PC-9 (cell line): ENCODE results near the gene DMXL1. TPM values are rescaled to one million over a fixed set of nuclear protein-coding genes. Genes with fewer than 3 reads are reported as not detected.

Source experiments
- BruUV-seq: library from RNA; stranded (reverse); fragments of 400-500 nt; replicated peaks from 2 replicates; lab custom pipeline; 2021; lab: Mats Ljungman, UMichigan
- CTCF ChIA-PET: fragments of 300-600 bp; sonication (Branson Sonifier 250); formaldehyde crosslinking; loops from one replicate; lab custom pipeline; 2022; ENCODE audit warnings: antibody characterized with exemption; lab: Charles Lee
- POLR2A ChIA-PET: fragments of 300-600 bp; sonication (Branson Sonifier 250); formaldehyde crosslinking; loops from one replicate; lab custom pipeline; 2022; ENCODE audit warnings: antibody characterized with exemption; ENCODE audit not compliant: unreplicated experiment; lab: Charles Lee
- DNase-seq, 2 experiments: peaks; one replicate each; pipeline versions ENCODE4 v3.0.0 to v3.0.0-alpha.2; 2015 to 2022; ENCODE audit warnings: mixed read lengths in 1 of 2
- H2AFZ ChIP-seq: fragments of 200-600 bp; sonication (generic); 2 replicates; pipeline ENCODE4 v1.8.1; 2017; ENCODE audit warnings: antibody characterized with exemption
- H3F3A ChIP-seq: fragments of 200-600 bp; sonication (generic); 2 replicates; pipeline ENCODE4 v1.8.1; 2017; ENCODE audit warnings: antibody characterized with exemption, mild to moderate bottlenecking, low read depth; ENCODE audit not compliant: insufficient read depth
- H3K27ac ChIP-seq: fragments of 200-600 bp; sonication (generic); 2 replicates; pipeline ENCODE4 v1.6.1; 2016; ENCODE audit warnings: mixed run types
- H3K27me3 ChIP-seq: fragments of 200-600 bp; sonication (generic); 2 replicates; pipeline ENCODE4 v1.6.1; 2016; ENCODE audit warnings: low read depth, mixed run types; ENCODE audit not compliant: insufficient read depth
- H3K36me3 ChIP-seq: fragments of 200-600 bp; sonication (generic); 2 replicates; pipeline ENCODE4 v1.6.1; 2016; ENCODE audit warnings: low read depth, mixed run types
- H3K4me1 ChIP-seq: fragments of 200-600 bp; sonication (generic); replicated peaks from 2 replicates; pipeline ENCODE4 v1.6.1; 2016; ENCODE audit warnings: mixed run types; ENCODE audit not compliant: insufficient read depth
- H3K4me2 ChIP-seq: fragments of 200-600 bp; sonication (generic); 2 replicates; pipeline ENCODE4 v1.6.1; 2017; ENCODE audit warnings: mixed run types
- H3K4me3 ChIP-seq: fragments of 200-600 bp; sonication (generic); 2 replicates; pipeline ENCODE4 v1.6.1; 2016; ENCODE audit warnings: mixed run types
- H3K79me2 ChIP-seq: fragments of 200-600 bp; sonication (generic); 2 replicates; pipeline ENCODE4 v1.6.1; 2017; ENCODE audit warnings: low read depth, mixed run types
- H3K9me2 ChIP-seq: fragments of 200-600 bp; sonication (generic); 2 replicates; pipeline ENCODE4 v1.8.1; 2017; ENCODE audit warnings: mild to moderate bottlenecking; ENCODE audit not compliant: insufficient read depth
- H3K9me3 ChIP-seq: fragments of 200-600 bp; sonication (generic); 2 replicates; pipeline ENCODE4 v1.8.1; 2016; ENCODE audit warnings: low read depth; ENCODE audit not compliant: insufficient read depth
- H4K20me1 ChIP-seq: fragments of 200-600 bp; sonication (generic); 2 replicates; pipeline ENCODE4 v1.8.1; 2017; ENCODE audit not compliant: insufficient read depth
- EZH2 ChIP-seq: fragments of 200-600 bp; sonication (generic); IDR thresholded peaks from 2 replicates; pipeline ENCODE4 v1.8.0; 2017; ENCODE audit warnings: antibody characterized with exemption, low read depth
- intact Hi-C: fragments of 100-400 bp; cut with micrococcal nuclease; formaldehyde crosslinking; loops from one replicate; pipeline ENCODE4 v1.10.0; 2022; ENCODE audit not compliant: unreplicated experiment
- total RNA-seq: library from RNA; stranded (reverse); gene quantifications from 2 replicates; pipeline ENCODE4 v1.2.3, GENCODE V29; 2021
- TF ChIP-seq, protein P1 (sequence below): fragments of 200-600 bp; sonication (generic); conservative IDR thresholded peaks from 2 replicates; pipeline ENCODE4 v1.6.1; 2017; ENCODE audit warnings: mixed run types, antibody characterized with exemption, mild to moderate bottlenecking, moderate library complexity

The DMXL1 gene
- total RNA-seq, 1 experiment from 2014 or later: 27.3 TPM

DNA sequence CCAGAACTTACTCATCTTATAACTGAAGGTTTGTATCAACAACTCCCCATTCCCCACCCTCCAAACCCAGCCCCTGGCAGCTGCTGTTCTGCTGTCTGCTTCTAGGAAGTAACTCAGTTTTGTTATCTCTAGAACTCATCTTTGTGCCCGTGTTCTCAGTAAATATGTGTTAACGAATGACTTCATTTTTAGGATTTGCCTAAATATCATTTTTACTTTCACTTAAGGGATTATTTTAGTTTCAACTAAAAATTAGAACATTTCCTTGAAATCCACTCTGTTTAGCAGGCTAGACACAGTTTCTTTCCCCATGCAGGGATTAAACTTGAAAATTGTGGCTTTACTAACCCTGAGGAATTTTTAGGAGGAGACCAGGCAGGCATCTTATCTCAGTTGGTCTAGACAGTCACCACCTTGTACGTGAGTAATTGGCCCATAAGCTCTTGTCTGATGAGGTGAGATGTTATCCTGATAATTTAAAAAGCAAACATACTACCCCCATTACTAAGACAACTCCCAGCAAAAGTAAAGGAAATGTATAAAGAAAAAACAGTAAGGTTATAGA, 216.7 kb downstream of the DMXL1 start:
- Histone ChIP-seq H3K4me1 (peaks cover 50% of the 10 kb centered on the region), H3K9me2 (no peaks in the 10 kb centered on the region), H3K79me2 (peaks cover 20% of the 10 kb centered on the region; the same call in 1 of the 2 replicates), H2AFZ (peak overlapping the region; percentile 56; the same call in 1 of the 2 replicates), H3K27me3 (no peaks in the 10 kb centered on the region), H4K20me1 (no peaks in the 10 kb centered on the region), H3K27ac (peak overlapping the region; percentile 75), H3K4me3 (peak overlapping the region; percentile 43; the same call in 1 of the 2 replicates), H3F3A (peaks cover 26% of the 10 kb centered on the region), H3K4me2 (peak overlapping the region; percentile 76), H3K36me3 (no peaks in the 10 kb centered on the region), H3K9me3 (0 out of 2 replicates have a peak, but pooled peaks cover 3% of the 10 kb centered on the region)
- BruUV-seq: no TSS peak
- intact Hi-C loops: loop anchor here (1.0 to 5.0 kb wide), 3 partner anchors 13 to 35 kb away; no protein-coding TSS in a partner anchor
- peak; percentile 32 to 91 for DNase-seq
- TF ChIP-seq, protein P1, sequence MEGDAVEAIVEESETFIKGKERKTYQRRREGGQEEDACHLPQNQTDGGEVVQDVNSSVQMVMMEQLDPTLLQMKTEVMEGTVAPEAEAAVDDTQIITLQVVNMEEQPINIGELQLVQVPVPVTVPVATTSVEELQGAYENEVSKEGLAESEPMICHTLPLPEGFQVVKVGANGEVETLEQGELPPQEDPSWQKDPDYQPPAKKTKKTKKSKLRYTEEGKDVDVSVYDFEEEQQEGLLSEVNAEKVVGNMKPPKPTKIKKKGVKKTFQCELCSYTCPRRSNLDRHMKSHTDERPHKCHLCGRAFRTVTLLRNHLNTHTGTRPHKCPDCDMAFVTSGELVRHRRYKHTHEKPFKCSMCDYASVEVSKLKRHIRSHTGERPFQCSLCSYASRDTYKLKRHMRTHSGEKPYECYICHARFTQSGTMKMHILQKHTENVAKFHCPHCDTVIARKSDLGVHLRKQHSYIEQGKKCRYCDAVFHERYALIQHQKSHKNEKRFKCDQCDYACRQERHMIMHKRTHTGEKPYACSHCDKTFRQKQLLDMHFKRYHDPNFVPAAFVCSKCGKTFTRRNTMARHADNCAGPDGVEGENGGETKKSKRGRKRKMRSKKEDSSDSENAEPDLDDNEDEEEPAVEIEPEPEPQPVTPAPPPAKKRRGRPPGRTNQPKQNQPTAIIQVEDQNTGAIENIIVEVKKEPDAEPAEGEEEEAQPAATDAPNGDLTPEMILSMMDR: no peak
- no peak for TF ChIP-seq EZH2
- ChIA-PET POLR2A (interaction anchor here (0.6 to 0.9 kb wide), 4 partner anchors 13 to 135 kb away, joined by 3 to 6 read pairs (median 4); no protein-coding TSS in a partner anchor), CTCF (no interaction called here)

DNA sequence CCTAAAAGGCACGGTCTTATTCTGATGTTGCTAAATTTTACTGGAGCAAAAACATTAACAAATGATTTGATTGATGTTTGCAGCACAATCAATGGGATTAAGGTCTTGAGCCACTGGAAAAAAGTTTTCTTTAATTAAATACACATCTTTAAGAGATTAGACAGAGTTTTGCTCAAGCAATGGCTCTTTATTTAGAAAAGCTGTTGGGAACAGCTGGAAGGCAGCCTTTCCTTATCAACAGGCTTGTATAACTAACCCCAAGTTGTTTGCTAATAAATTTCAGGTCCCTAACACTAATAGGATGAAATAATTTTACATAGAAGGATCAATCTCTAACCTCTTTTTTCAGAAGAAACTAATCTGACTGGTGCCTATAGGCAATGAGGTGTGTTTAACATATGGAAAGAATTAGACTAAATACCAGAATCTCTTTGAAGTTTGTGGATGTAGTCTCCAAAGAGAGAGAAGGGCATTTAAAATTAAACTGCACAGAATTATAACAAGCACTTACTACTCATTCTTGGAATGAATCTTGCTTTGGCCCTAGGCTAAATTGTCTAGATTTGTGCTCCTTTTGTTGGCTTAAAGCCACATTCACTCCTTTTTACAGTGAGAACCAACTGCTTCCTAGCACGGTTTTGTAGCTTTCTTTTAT, 217.6 kb downstream of the DMXL1 start:
- Histone ChIP-seq H3K9me2 (no peaks in the 10 kb centered on the region), H2AFZ (no peak overlapping the region), H3K79me2 (peaks cover 20% of the 10 kb centered on the region; the same call in 1 of the 2 replicates), H3K4me2 (peak overlapping the region; percentile 76), H3K4me3 (peak overlapping the region; percentile 43; the same call in 1 of the 2 replicates), H3K36me3 (no peaks in the 10 kb centered on the region), H3K27ac (peak overlapping the region; percentile 75), H3F3A (peaks cover 26% of the 10 kb centered on the region), H3K9me3 (0 out of 2 replicates have a peak, but pooled peaks cover 3% of the 10 kb centered on the region), H4K20me1 (no peaks in the 10 kb centered on the region), H3K27me3 (no peaks in the 10 kb centered on the region), H3K4me1 (peaks cover 50% of the 10 kb centered on the region)
- DNase-seq: peak in 1 of 2 experiments; percentile 72
- TF ChIP-seq EZH2: no peak
- TF ChIP-seq, protein P1: no peak
- TSS peak; percentile 65 for BruUV-seq
- intact Hi-C loops: loop anchor here (1.0 to 5.0 kb wide), 2 partner anchors 15 to 34 kb away; no protein-coding TSS in a partner anchor
- ChIA-PET POLR2A (interaction anchor here (0.5 to 0.9 kb wide), 4 partner anchors 14 to 49 kb away, joined by 3 to 7 read pairs (median 6); no protein-coding TSS in a partner anchor), CTCF (no interaction called here)

DNA sequence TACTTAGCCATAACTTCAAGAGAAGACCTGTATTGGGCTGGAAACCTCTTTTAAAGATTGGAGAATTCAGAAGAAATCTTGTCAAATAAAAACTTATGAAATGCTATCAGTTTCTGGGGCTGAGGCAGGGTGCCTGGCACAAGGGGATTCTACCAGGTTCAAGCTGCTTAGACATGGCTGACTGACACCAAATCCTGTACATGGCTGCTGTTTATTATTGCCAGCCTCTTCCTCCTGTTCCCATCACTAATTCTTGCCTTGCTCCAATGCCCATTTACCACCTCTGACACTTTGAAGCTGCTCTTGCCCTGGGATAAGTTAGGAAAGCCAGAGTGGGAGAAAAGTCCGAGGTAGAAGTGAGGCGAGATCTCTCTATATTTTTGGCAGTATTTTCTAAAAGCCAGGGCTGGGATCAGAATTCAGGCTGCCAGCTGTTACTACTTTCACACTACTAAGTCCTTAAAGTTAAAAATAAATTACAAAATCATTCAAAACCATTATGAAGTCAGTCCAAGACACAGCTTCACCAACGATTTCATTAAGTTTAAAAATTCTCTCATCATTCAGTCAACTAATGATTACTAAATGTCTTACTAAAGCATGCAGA, 218.7 kb downstream of the DMXL1 start:
- H4K20me1 ChIP-seq: no peaks in the 10 kb centered on the region
- no peaks in the 10 kb centered on the region for H3K36me3 ChIP-seq
- 0 out of 2 replicates have a peak, but pooled peaks cover 3% of the 10 kb centered on the region for H3K9me3 ChIP-seq
- H2AFZ ChIP-seq: no peak overlapping the region
- H3K4me2 ChIP-seq: peak overlapping the region; percentile 76
- H3K27me3 ChIP-seq: no peaks in the 10 kb centered on the region
- H3K4me1 ChIP-seq: peaks cover 50% of the 10 kb centered on the region
- no peak overlapping the region for H3K4me3 ChIP-seq
- POLR2A ChIA-PET: interaction anchor here (0.7 kb wide), 2 partner anchors 48 to 68 kb away, joined by 4 to 7 read pairs; no protein-coding TSS in a partner anchor
- intact Hi-C loops: loop anchor here (5.0 kb wide), 1 partner anchor 33 kb away; no protein-coding TSS in a partner anchor
- H3K9me2 ChIP-seq: no peaks in the 10 kb centered on the region
- CTCF ChIA-PET: no interaction called here
- TF ChIP-seq EZH2: no peak
- TF ChIP-seq, protein P1: no peak
- H3K79me2 ChIP-seq: peaks cover 20% of the 10 kb centered on the region; the same call in 1 of the 2 replicates
- H3K27ac ChIP-seq: peak overlapping the region; percentile 75
- H3F3A ChIP-seq: peaks cover 26% of the 10 kb centered on the region
- no peak for DNase-seq
- BruUV-seq: no TSS peak
